Measurements from ENCODE around the gene ATP2B1. TPM values are rescaled to one million over a fixed set of nuclear protein-coding genes. Genes with fewer than 3 reads are reported as not detected.

ATP2B1 gene
- 467 and 521 TPM in 2 replicates for total RNA-seq (2014; rRNA removed)
- 134 TPM for polyA plus RNA-seq (2012)

DNA sequence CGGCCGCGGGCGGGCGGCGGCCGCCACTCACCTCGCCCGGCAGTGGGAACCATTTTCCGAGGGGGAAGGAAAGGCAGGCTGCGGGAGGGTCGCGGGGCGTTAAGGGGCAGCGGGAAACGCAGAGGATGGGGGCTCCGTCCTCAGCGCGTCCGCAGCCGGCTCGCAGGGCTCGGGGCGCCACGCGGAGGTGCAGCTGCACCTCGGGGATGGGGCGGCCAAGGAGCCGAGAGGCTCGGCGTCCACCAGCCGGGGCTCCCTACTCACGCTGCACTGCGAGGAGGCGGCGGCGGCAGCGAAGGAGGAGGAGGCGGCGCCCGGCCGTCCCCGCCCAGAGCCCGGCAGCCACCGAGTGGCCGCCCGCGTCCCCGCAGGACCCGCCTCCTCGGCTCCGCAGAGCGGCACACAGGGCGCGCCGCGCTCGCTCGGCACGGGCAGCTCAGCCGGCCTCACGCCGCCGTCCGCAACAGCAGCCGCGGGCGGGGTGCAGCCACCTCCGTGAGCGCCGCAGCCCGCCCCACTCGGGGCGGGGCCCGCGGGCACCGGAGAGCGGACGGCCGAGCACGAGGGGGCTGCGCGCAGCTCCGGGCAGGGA lies at the start of gene ATP2B1:
Gene ATP2B1 (minus strand): TSS at position 274 of the 592 bp plus-strand sequence. CDS start 52,952 bp downstream, outside the sequence.
- peak; percentile 88 for DNase-seq (ENCODE audit: low read depth)

DNA sequence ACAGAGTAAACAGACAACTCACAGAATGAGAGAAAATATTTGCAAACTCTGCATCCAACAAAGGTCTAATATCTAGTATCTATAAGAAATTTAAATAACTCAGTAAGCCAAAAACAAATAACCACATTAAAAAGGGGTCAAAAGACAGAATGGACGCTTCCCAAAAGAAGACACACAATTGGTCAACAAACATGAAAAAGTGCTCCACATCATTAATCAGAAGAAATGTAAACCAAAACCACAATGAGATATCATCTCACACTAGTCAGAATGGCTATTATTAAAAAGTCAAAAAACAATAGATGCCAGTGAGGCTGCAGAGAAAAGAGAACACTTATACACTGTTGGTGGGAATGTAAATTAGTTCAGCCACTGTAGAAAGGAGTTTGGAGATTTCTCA lies 49.3 kb upstream of the ATP2B1 start:
- DNase-seq (ENCODE audit: low read depth), result peak; percentile 48

DNA sequence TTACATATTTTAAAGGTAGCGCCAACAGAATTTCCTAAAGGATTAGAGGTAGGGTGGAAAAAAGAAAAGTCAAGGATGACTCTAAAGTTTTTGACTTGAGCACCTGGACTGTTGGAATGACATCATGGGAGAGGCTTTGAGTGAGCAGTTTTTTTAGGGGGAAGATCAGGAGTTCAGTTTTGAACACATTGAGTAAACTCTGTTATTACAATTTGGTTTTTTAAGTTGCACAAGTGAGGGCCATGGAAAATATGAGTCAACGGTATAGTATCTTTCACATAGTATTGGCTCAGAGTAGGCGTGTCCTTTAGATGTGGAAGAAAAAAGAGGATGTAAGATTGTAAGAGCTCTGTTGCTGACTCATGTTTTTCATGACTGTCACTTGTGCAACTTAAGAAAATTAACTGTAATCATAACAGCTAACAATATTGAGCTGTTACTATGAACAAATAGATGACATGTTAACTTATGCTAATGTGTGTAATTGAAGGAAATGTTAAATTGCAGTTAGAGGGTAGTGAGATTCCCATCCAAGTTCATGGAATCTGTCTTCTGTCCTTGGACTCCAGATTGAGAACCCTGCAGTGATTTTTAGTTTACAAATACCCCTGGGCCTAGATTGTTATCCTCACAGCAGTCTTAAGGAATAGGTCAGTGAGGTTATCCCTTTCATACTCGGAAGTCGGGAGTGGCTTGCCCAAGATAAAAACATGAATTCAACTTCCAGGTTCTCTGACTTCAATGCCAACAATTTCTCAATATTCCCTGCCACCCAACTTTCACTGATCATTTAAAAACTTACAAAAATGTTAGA lies 48.2 kb upstream of the ATP2B1 start:
- peak; percentile 99 for DNase-seq (ENCODE audit: low read depth)

DNA sequence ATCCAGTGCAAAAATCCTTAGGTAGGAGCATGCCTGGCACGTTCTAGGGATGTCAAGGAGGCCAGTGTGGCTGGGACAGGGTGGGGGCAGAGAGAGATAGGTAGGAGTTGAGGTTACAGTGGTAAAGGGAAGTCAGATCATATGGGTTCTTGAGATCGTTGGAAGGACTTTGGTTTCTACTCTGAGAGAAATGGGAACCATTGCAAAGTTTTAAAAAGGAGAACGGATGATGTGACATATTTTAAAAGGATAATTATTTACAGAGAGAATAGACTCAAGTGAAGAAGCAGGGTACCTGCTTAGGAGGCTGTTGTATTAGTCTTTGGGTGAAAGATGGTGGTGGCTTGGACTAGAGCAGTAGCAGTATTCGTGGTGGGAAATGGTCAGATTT lies 47.6 kb upstream of the ATP2B1 start:
- DNase-seq (ENCODE audit: low read depth), result no peak

DNA sequence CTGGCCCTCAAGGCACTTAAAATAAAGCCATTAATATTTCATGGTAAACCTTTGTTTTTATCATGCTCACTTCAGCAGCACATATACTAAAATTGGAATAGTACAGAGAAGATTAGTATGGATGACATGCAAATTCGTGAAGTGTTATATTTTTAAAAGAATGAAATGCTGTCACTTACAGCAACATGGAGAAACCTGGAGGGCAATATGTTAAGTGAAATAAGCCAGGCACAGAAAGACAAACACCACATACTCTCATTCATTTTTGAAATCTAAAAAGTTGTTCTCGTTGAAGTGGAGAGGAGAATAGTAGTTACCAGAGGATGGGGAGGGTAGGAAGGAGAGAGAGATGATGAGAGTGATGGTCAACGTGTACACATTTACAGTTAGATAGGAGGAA lies 45.4 kb upstream of the ATP2B1 start:
- no peak for DNase-seq (ENCODE audit: low read depth)

DNA sequence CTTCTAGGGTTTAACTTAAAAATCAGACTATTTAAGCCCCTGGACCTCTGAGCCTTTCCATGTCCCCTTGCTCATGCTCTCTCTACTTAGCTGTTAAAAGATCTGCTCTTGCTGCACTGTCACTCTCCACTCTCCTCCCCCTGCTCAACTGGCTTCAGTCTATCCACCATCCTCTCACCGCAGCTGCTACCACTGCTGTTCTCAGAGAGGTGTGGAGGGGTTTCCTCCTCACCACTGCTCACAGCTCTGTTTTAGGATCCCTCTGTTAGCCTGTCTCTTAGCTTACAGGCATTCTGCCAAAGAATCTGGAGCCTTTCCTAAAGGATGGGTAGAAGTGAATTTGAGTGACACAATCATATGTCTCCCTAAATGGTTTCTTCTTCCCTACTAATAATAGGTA lies 43.7 kb upstream of the ATP2B1 start:
- DNase-seq (ENCODE audit: low read depth), result peak; percentile 63

DNA sequence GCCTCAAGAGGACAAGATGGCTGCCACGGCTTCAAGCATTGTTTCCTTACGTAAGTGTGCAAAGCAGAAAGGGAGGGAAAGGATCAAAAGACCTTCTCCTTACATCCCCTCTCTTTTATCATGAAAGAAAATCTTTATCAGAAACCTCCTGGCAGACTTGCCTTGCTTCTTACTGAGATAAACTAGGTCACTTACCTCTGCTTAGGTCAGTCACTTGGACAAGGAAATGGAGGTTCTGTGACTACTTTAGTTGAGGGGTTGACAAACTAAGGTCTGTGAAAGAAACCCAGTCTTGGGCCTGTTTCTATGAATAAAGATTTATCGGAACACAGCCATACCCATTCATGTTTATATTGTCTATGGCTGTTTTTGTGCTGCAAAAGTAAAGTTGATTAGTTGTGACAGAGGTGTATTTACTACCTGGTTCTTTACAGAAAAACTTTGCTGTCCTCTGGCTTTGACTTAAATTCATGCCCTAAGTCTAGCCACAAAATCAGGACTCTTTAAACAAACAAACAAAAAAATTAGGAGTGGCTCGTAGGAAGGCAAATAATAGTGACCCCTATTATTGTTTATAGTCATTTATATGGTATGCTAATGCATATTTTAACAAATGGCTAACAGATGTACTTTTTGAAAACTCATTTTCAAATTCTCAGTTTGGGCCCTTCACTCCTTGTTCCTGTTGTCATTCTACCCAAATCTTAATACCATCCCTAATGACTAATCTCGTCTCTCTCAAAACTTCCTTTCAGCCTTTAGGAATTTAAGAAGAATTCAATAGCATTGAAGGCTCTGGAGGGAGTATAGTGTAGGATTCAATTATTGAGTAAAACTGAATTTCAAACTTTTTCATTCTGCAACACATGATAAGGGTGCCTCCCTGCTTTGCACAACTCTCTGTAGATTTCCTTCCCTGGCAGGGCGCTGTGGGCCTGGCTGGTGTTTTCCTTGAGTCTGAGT lies 42.0 kb upstream of the ATP2B1 start:
- peak; percentile 75 for DNase-seq (ENCODE audit: low read depth)

DNA sequence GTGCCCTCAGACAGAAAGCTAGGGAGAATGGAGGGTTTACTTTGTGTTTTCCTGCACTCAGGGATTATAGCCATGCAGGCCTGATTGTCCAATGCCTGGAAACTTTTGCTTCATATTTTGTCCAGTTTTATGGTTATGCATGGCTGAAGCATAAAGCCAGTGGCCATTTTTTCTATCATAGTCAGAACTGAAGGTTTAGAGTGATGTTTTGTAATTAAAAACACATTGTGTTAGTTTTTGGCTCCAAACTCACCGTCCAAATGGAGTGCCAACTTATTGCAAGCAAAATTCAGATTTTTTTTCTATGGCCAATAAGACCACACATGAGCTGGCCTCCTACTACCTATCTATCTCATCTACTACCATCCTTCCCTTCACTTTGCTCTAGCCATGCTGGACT lies 40.2 kb upstream of the ATP2B1 start:
- no peak for DNase-seq (ENCODE audit: low read depth)

GRCh38 chr12:89745286-89745685 lies 36.6 kb upstream of the ATP2B1 start:
- DNase-seq (ENCODE audit: low read depth), result no peak

DNA sequence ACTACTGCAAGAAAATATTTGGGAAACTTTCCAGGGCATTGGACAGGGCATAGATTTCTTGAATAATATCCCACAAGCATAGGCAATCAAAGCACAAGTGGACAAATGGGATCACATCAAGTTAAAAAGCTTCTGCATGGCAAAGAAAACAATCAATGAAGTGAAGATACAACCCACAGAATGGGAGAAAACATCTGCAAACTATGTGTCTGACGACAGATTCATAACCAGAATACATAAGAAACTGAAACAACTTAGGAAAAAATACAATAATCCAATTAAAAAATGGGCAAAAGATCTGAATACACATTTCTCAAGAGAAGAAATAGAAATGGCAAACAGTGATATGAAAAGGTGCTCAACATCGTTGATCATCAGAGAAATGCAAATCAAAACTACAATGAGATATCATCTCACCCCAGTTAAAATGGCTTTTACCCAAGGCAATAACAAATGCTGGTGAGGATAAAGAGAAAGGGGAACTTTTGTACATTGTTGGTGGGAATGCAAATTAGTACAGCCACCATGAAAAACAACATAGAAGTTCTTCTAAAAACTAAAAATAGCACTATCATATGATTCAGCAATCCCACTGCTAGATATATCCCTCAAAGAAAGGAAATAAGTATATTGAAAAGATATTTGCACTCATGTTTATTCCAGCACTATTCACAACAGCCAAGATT lies 33.8 kb upstream of the ATP2B1 start:
- no peak for DNase-seq (ENCODE audit: low read depth)

- no peak for DNase-seq (ENCODE audit: low read depth)
Measured at GRCh38 chr12:89740943-89741342, 32.3 kb upstream of the ATP2B1 start.

GRCh38 chr12:89736995-89737394 lies 28.4 kb upstream of the ATP2B1 start:
- peak; percentile 42 for DNase-seq (ENCODE audit: low read depth)

- peak; percentile 99 for DNase-seq (ENCODE audit: low read depth)
Measured at GRCh38 chr12:89733579-89734201, 25.1 kb upstream of the ATP2B1 start.

GRCh38 chr12:89732522-89732921 lies 23.9 kb upstream of the ATP2B1 start:
- DNase-seq (ENCODE audit: low read depth), result peak; percentile 38

- peak; percentile 84 for DNase-seq (ENCODE audit: low read depth)
Measured at GRCh38 chr12:89731614-89732013, 23.0 kb upstream of the ATP2B1 start.

DNA sequence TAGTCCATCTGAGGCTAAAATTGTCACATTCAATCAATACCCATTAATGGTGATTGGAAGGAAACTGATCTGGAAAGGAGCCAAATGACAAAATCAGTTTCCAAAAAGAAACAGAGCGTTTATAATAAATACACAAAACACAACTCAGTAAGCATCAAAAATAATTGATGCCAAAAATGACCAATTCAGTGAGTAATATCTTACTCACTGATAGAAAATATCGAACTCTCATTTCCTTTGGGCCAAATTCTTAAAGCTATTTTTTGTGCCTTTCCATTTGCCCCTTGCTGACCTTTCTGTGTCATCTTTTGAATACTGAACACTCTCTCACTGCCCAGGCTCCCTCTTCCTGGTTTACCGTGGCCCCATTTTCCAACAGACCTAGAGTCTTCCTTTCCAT lies 22.5 kb upstream of the ATP2B1 start:
- DNase-seq (ENCODE audit: low read depth), result peak; percentile 88

DNA sequence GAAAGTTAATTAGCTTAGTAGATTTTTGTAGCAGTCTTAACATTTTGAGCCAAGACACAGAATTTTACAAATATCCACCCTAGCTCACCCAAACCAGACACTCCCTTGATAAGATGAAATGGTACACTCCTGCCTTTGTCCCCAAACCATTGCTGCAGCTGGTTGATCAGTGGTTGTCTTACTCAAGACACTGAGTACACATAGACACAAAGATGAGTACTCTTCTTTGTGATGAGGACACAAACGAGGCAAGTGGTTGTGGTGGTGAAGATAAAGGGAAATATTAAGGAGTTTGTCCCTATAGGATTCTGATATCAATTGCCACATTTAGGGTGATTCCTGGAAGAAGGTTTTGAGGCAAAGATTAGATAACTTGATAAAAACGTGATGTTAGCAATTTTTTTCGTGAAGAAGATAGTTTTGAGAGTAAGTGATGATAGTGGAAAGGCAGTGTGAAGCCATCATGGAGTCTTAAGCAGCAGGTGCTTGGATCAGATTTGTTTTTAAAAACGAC lies 21.4 kb upstream of the ATP2B1 start:
- DNase-seq (ENCODE audit: low read depth), result no peak

- no peak for DNase-seq (ENCODE audit: low read depth)
Measured at GRCh38 chr12:89723276-89723675, 14.6 kb upstream of the ATP2B1 start.

- DNase-seq (ENCODE audit: low read depth), result no peak
Measured at GRCh38 chr12:89721291-89721987, 12.8 kb upstream of the ATP2B1 start.
